Measurements from ENCODE around the gene RTL9.

The RTL9 gene

GRCh38 chrX:110396735-110397134, 38.1 kb downstream of the RTL9 start:
- no peak for DNase-seq (ENCODE audit: extremely low read depth, low read depth)
- no peak for TF ChIP-seq CTCF (IDR thresholded peaks at IDR 0.05; ENCODE audit: low read depth, low read length, missing control alignments)
- no peak overlapping the region for H3K4me3 ChIP-seq (replicated peaks; ENCODE audit: low read depth, low read length)

DNA sequence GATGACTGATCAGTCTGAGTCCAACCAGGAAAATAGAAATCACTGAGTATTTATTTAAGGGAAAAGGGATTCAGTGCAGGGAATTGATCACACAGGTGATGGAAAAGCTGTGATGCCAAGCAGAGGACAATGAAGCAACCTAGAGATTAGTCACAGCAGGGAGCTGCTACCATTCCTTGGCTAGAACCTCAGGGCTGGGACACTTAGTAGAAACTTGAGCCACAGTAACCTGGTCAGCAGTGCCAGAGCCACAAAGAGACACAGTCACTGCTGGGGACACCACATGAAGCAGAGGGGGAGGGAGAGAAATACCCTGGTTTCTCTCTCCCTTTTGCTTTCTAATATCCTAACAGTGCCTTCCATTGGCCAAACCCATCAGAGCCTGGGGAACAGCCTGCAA, 38.7 kb downstream of the RTL9 start:
- H3K4me3 ChIP-seq (replicated peaks; ENCODE audit: low read depth, low read length), result no peak overlapping the region
- no peak for TF ChIP-seq CTCF (IDR thresholded peaks at IDR 0.05; ENCODE audit: low read depth, low read length, missing control alignments)
- no peak for DNase-seq (ENCODE audit: extremely low read depth, low read depth)

DNA sequence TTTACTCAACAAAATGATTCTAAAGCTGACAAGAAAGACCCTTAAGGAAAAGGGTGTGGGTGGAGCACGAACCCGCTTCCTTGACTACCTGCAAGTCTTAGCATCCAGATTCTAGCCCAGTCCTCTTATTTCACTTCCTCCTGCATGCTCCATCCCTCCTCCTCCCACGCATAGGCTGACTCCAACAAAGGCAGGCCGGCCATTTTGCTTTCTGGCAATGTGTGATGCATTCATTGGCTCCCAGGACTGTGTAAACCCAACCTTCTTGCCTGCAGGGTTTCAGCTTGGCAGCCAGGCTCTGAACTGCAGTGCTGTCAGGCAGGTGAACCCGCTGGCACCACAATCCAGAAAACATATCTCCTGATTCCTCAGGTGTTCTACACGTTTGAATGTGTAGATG, 39.3 kb downstream of the RTL9 start:
- no peak overlapping the region for H3K4me3 ChIP-seq (replicated peaks; ENCODE audit: low read depth, low read length)
- no peak for TF ChIP-seq CTCF (IDR thresholded peaks at IDR 0.05; ENCODE audit: low read depth, low read length, missing control alignments)
- no peak for DNase-seq (ENCODE audit: extremely low read depth, low read depth)

- H3K4me3 ChIP-seq (replicated peaks; ENCODE audit: low read depth, low read length), result no peak overlapping the region
- DNase-seq (ENCODE audit: extremely low read depth, low read depth), result no peak
- no peak for TF ChIP-seq CTCF (IDR thresholded peaks at IDR 0.05; ENCODE audit: low read depth, low read length, missing control alignments)
Observed at GRCh38 chrX:110399497-110399896, 40.8 kb downstream of the RTL9 start.

DNA sequence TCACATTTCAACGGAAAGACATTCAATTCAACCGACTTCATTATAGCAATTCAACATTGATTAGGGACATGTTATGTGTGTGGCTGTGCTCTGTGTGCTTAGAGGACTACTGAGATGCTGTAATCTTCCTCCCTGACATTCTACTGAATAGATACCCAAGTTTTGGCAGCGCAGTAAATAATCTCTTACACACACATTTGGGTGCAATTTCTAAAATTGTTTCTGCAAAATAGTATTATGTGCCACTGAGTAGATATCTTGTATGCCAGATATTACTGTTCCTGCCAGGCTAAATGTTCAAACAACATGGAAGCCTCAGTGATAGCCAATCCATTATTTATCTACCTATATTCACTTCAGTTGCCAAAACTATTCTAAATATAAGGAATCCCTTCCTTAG, 41.3 kb downstream of the RTL9 start:
- TF ChIP-seq CTCF (IDR thresholded peaks at IDR 0.05; ENCODE audit: low read depth, low read length, missing control alignments), result no peak
- no peak for DNase-seq (ENCODE audit: extremely low read depth, low read depth)
- H3K4me3 ChIP-seq (replicated peaks; ENCODE audit: low read depth, low read length), result no peak overlapping the region

DNA sequence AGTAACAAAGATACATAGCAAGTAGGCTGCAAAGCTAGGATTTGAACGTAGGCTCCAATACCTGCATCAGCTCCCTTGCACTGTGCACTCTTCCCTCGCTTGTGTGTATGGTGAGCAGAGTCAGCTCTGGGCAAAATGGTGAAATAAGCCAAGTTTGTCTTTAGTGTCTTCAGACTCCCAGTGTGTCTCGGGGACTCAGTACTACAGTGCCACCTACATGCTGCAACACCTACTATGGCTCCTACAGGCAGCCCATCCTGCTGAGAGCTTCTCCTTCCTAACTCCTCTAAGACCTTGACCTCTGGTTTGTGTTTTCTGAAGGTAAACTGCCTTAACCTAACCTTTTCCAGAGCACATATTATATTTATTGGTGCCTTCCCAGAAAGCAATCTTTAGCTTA, 42.5 kb downstream of the RTL9 start:
- DNase-seq (ENCODE audit: extremely low read depth, low read depth), result no peak
- no peak for TF ChIP-seq CTCF (IDR thresholded peaks at IDR 0.05; ENCODE audit: low read depth, low read length, missing control alignments)
- no peak overlapping the region for H3K4me3 ChIP-seq (replicated peaks; ENCODE audit: low read depth, low read length)

- no peak for DNase-seq (ENCODE audit: extremely low read depth, low read depth)
- no peak for TF ChIP-seq CTCF (IDR thresholded peaks at IDR 0.05; ENCODE audit: low read depth, low read length, missing control alignments)
- no peak overlapping the region for H3K4me3 ChIP-seq (replicated peaks; ENCODE audit: low read depth, low read length)
Observed at GRCh38 chrX:110402091-110402849, 43.6 kb downstream of the RTL9 start.
